Upper lobe of left lung (tissue), 6 donors: ENCODE results near the gene GIPC1. TPM values are rescaled to one million over a fixed set of nuclear protein-coding genes. Genes with fewer than 3 reads are reported as not detected.

Experiments
- ATAC-seq, 2 donors: fragments of 200-7000 bp; cut with Tn5 transposase; one replicate each; pipeline ENCODE4 v1.9.1; 2022; ENCODE audit warnings: mild to moderate bottlenecking in 2 of 2, moderate library complexity in 2 of 2; ENCODE audit not compliant: low FRiP score in 2 of 2
- DNase-seq, 2 donors: peaks; one replicate each; pipeline ENCODE4 v3.0.0-alpha.2; 2019 to 2020
- H3K27ac ChIP-seq, 4 donors: fragments of 200-600 bp; sonication (generic); one replicate each; pipeline ENCODE4 v1.5.1; 2016 to 2019
- H3K27me3 ChIP-seq, 4 donors: fragments of 200-600 bp; sonication (generic); one replicate each; pipeline ENCODE4 v1.5.1; 2017 to 2019
- H3K36me3 ChIP-seq, 4 donors: fragments of 200-600 bp; sonication (generic); one replicate each; pipeline ENCODE4 v1.5.1; 2016 to 2019
- H3K4me1 ChIP-seq, 4 donors: fragments of 200-600 bp; sonication (generic); one replicate each; pipeline ENCODE4 v1.5.1; 2018 to 2019
- H3K4me3 ChIP-seq, 4 donors: fragments of 200-600 bp; sonication (generic); one replicate each; pipeline ENCODE4 v1.5.1; 2017 to 2019; ENCODE audit warnings: mild to moderate bottlenecking in 2 of 4, moderate library complexity in 1 of 4
- H3K9me3 ChIP-seq, 4 donors: fragments of 200-600 bp; sonication (generic); one replicate each; pipeline ENCODE4 v1.5.1; 2018 to 2019
- CTCF ChIP-seq, 6 experiments: fragments of 450-650 bp in 4 of 6; fragments of 200-600 bp in 2 of 6; sonication (generic) in 2 of 6; IDR thresholded peaks; one replicate each; pipeline ENCODE4 v1.5.1; 2016 to 2019; ENCODE audit warnings: antibody characterized with exemption in 6 of 6
- EP300 ChIP-seq, 4 donors: sonication (generic); formaldehyde crosslinking; IDR thresholded peaks; one replicate each; pipeline ENCODE4 v1.5.1; 2017; ENCODE audit warnings: antibody characterized with exemption in 4 of 4, control low read depth in 2 of 4
- POLR2A ChIP-seq, 4 donors: fragments of 450-650 bp; IDR thresholded peaks; one replicate each; pipeline ENCODE4 v1.5.1; 2016 to 2017; ENCODE audit warnings: antibody characterized with exemption in 4 of 4, mild to moderate bottlenecking in 2 of 4
- POLR2AphosphoS5 ChIP-seq, 2 donors: sonication (generic); formaldehyde crosslinking; IDR thresholded peaks; one replicate each; pipeline ENCODE4 v1.5.1; 2017; ENCODE audit warnings: antibody characterized with exemption in 2 of 2
- WGBS, 2 donors: methylation state at CpG; one replicate each; pipeline ENCODE4 v1.1.5; 2017 to 2018; 5-methylcytosine and 5-hydroxymethylcytosine counted together
- total RNA-seq, 6 donors: library from RNA; depleted of rRNA in 4 of 6; stranded (reverse); fragments of >200 nt in 4 of 6; gene quantifications; one replicate each; pipeline versions ENCODE4 v1.1.0 to v1.2.1, GENCODE V29; 2016 to 2021
- donor health status: DM: no; HTN: no; CAD: no; lungs with moderate emphysema.
- donor health status: DM: no; HTN: yes; CAD: no; lungs with severe emphysema.

The GIPC1 gene
- total RNA-seq, 6 donors from 2014 or later, result 103 to 283 (median 152) TPM

- Histone ChIP-seq H3K27me3 (no peaks in the 10 kb centered on the region), H3K9me3 (no peaks in the 10 kb centered on the region), H3K4me1 (peaks cover 6 to 12% (median 9%) of the 10 kb centered on the region in 4 donors), H3K27ac (no peak overlapping the region), H3K4me3 (no peak overlapping the region), H3K36me3 (no peaks in the 10 kb centered on the region)
- ATAC-seq, result no peak
- TF ChIP-seq EP300 (IDR thresholded peaks at IDR 0.05) (no peak), CTCF (IDR thresholded peaks at IDR 0.05) (no peak), POLR2A (IDR thresholded peaks at IDR 0.05) (no peak), POLR2AphosphoS5 (IDR thresholded peaks at IDR 0.05) (no peak)
- 66 to 73% methylated on average over 6 of the region's 6 CpGs for WGBS, 2 donors
- no peak for DNase-seq
These were observed 29.8 kb upstream of the GIPC1 start for GRCh38 chr19:14525729-14526128.

- Histone ChIP-seq H3K27ac (peak overlapping the region in 2 of 4 donors; percentile 100), H3K4me1 (peaks cover 24 to 31% (median 27%) of the 10 kb centered on the region in 4 donors), H3K4me3 (no peak overlapping the region), H3K9me3 (no peaks in the 10 kb centered on the region), H3K27me3 (no peaks in the 10 kb centered on the region), H3K36me3 (peaks cover 3 to 12% (median 9%) of the 10 kb centered on the region in 4 donors)
- DNase-seq (no peak), ATAC-seq (no peak)
- WGBS, 2 donors, result 93 to 95% methylated on average over 4 of the region's 4 CpGs
- TF ChIP-seq CTCF (IDR thresholded peaks at IDR 0.05), result no peak
These were observed 24.6 kb upstream of the GIPC1 start for GRCh38 chr19:14520543-14520942.

- ATAC-seq (no peak), DNase-seq (peak in 1 of 2 donors; percentile 48)
- peaks cover 10 to 18% (median 16%) of the 10 kb centered on the region in 4 donors for H3K36me3 ChIP-seq
- H3K4me1 ChIP-seq, result peaks cover 30 to 37% (median 33%) of the 10 kb centered on the region in 4 donors
- H3K27ac ChIP-seq, result peak overlapping the region; percentile 96 to 100 (median 100)
- no peaks in the 10 kb centered on the region for H3K27me3 ChIP-seq
- TF ChIP-seq POLR2AphosphoS5 (IDR thresholded peaks at IDR 0.05) (peak in 1 of 2 donors; percentile 34), EP300 (IDR thresholded peaks at IDR 0.05) (no peak)
- H3K9me3 ChIP-seq, result no peaks in the 10 kb centered on the region
- H3K4me3 ChIP-seq, result no peak overlapping the region
- WGBS, 2 donors, result 51 to 83% methylated on average over 1 to 2 of the region's 2 CpGs
These were observed 24.0 kb upstream of the GIPC1 start for GRCh38 chr19:14519860-14520407.

GRCh38 chr19:14519245-14519859 lies 23.4 kb upstream of the GIPC1 start:
- ATAC-seq (no peak), DNase-seq (peak in 1 of 2 donors; percentile 17)
- Histone ChIP-seq H3K9me3 (no peaks in the 10 kb centered on the region), H3K36me3 (peaks cover 15 to 24% (median 21%) of the 10 kb centered on the region in 4 donors), H3K4me3 (peak overlapping the region in 2 of 4 donors; percentile 24 to 92), H3K27ac (peak overlapping the region; percentile 96 to 100 (median 100)), H3K27me3 (no peaks in the 10 kb centered on the region), H3K4me1 (peaks cover 35 to 42% (median 39%) of the 10 kb centered on the region in 4 donors)
- 93 to 94% methylated on average over 22 of the region's 22 CpGs for WGBS, 2 donors
- TF ChIP-seq POLR2AphosphoS5 (IDR thresholded peaks at IDR 0.05) (no peak), POLR2A (IDR thresholded peaks at IDR 0.05) (no peak), CTCF (IDR thresholded peaks at IDR 0.05) (no peak), EP300 (IDR thresholded peaks at IDR 0.05) (no peak)

GRCh38 chr19:14517840-14518505 lies 22.0 kb upstream of the GIPC1 start, which contains the start of gene DNAJB1:
Gene DNAJB1, minus strand, starts transcription at chr19:14518397. Its CDS starts 48 bp downstream, at chr19:14518349.
- Histone ChIP-seq H3K4me3 (peak within 1 kb of the TSS; percentile 74 to 97 (median 88)), H3K4me1 (peaks cover 38 to 52% (median 47%) of the 10 kb centered on the region in 4 donors), H3K27ac (peak within 1 kb of the TSS; percentile 100), H3K36me3 (peaks cover 15 to 35% (median 26%) of the 10 kb centered on the region in 4 donors), H3K27me3 (no peaks in the 10 kb centered on the region), H3K9me3 (no peaks in the 10 kb centered on the region)
- DNase-seq (peak; percentile 92 to 96), ATAC-seq (peak; percentile 87 to 91)
- peak; percentile 85 to 98 for TF ChIP-seq POLR2AphosphoS5 (IDR thresholded peaks at IDR 0.05)
- peak in 3 of 6 experiments; percentile 22 to 37 (median 25) for TF ChIP-seq CTCF (IDR thresholded peaks at IDR 0.05)
- peak in 1 of 4 donors; percentile 60 for TF ChIP-seq EP300 (IDR thresholded peaks at IDR 0.05)
- TF ChIP-seq POLR2A (IDR thresholded peaks at IDR 0.05), result peak; percentile 98 to 100 (median 99)
- WGBS, 2 donors, result 0% methylated on average over 1 to 22 of the region's 82 CpGs
